NB4 (cell line): ENCODE measurements around the gene C11orf86.
"Not testable (repeated sequence)": the region's sequence is repeated elsewhere in the genome, so short reads cannot be mapped to it uniquely, and the experiment has no call there.

Experiments
- DNase-seq: peaks from one replicate; pipeline ENCODE4 v3.0.0; 2010; ENCODE audit warnings: low read depth
- H3K4me3 ChIP-seq: one replicate; pipeline ENCODE4 v1.5.1; 2011; ENCODE audit warnings: mild to moderate bottlenecking, low read depth, low read length, moderate library complexity
- CTCF ChIP-seq: IDR thresholded peaks from one replicate; pipeline ENCODE4 v1.5.1; 2012; ENCODE audit warnings: low read depth, low read length
- MAX ChIP-seq: IDR thresholded peaks from 2 replicates; pipeline ENCODE4 v1.6.1; 2011; ENCODE audit warnings: low read depth, low read length
- MYC ChIP-seq: IDR thresholded peaks from 2 replicates; pipeline ENCODE4 v1.6.1; 2011; ENCODE audit warnings: low read depth, low read length
- POLR2A ChIP-seq: IDR thresholded peaks from 2 replicates; pipeline ENCODE4 v1.6.1; 2011; ENCODE audit warnings: mild to moderate bottlenecking; ENCODE audit not compliant: insufficient read length; ENCODE audit errors: extremely low read depth

Gene C11orf86

GRCh38 chr11:66987158-66987620 lies 12.1 kb downstream of the C11orf86 start:
- H3K4me3 ChIP-seq, result no peak overlapping the region
- TF ChIP-seq MYC, result no peak
- no peak for TF ChIP-seq MAX
- TF ChIP-seq CTCF, result no peak
- no peak for TF ChIP-seq POLR2A
- DNase-seq, result peak; percentile 31

- no peak overlapping the region for H3K4me3 ChIP-seq
- DNase-seq, result no peak
- TF ChIP-seq POLR2A (no peak), MYC (no peak), CTCF (no peak), MAX (no peak)
Measured at GRCh38 chr11:66987924-66988637, 13.0 kb downstream of the C11orf86 start.

GRCh38 chr11:66988741-66989140 lies 13.6 kb downstream of the C11orf86 start:
- not testable (repeated sequence) for DNase-seq, H3K4me3 ChIP-seq

GRCh38 chr11:66989360-66989759 lies 14.3 kb downstream of the C11orf86 start:
- DNase-seq, result not testable (repeated sequence)

GRCh38 chr11:66992041-66992440 lies 16.9 kb downstream of the C11orf86 start:
- DNase-seq, result no peak
- TF ChIP-seq MYC, result no peak
- TF ChIP-seq POLR2A, result no peak
- TF ChIP-seq MAX, result no peak
- TF ChIP-seq CTCF, result no peak
- no peak overlapping the region for H3K4me3 ChIP-seq

More at GRCh38 chr11:66989360-66989759, 14.3 kb downstream of the C11orf86 start:
- H3K4me3 ChIP-seq, result not testable (repeated sequence)

- H3K4me3 ChIP-seq, result no peak overlapping the region
- no peak for TF ChIP-seq MAX
- no peak for TF ChIP-seq MYC
- no peak for TF ChIP-seq CTCF
- no peak for TF ChIP-seq POLR2A
- DNase-seq, result no peak
Measured at GRCh38 chr11:66996609-66997273, 21.6 kb downstream of the C11orf86 start.

GRCh38 chr11:66999555-66999954 lies 24.5 kb downstream of the C11orf86 start:
- H3K4me3 ChIP-seq, result no peak overlapping the region
- no peak for DNase-seq
- TF ChIP-seq CTCF (no peak), MYC (no peak), MAX (no peak), POLR2A (no peak)
